ENCODE data around the gene KDM4B. TPM values are rescaled to one million over a fixed set of nuclear protein-coding genes. Genes with fewer than 3 reads are reported as not detected.

Gene KDM4B
- total RNA-seq, 2 donors from 2014 or later: 27.8 to 38.5 TPM

- Histone ChIP-seq H3K4me3 (ENCODE audit: low read length) (no peak overlapping the region), H3K9ac (ENCODE audit: extremely low read depth, low read length, poor library complexity, severe bottlenecking) (no peak overlapping the region), H3K4me1 (ENCODE audit: control insufficient read depth, insufficient read depth, low read length) (no peaks in the 10 kb centered on the region), H3K27ac (ENCODE audit: low read depth, low read length) (no peak overlapping the region), H3K27me3 (ENCODE audit: control insufficient read depth, insufficient read depth, low read length, poor library complexity, severe bottlenecking) (no peaks in the 10 kb centered on the region), H3K36me3 (ENCODE audit: control insufficient read depth, insufficient read depth, low read length) (peaks cover 23% of the 10 kb centered on the region), H3K9me3 (ENCODE audit: control insufficient read depth, low read length) (no peaks in the 10 kb centered on the region)
- no peaks in the 10 kb centered on the region for H3K27me3 Mint-ChIP-seq (ENCODE audit: insufficient read depth)
- 95 to 96% methylated on average over 14 to 20 of the region's 20 CpGs for WGBS, 2 experiments (ENCODE audit: insufficient coverage in 1 of 2, insufficient read length in 1 of 2)
- no peaks in the 10 kb centered on the region for H3K4me1 Mint-ChIP-seq
- H3K27ac Mint-ChIP-seq: no peak overlapping the region
- H3K4me3 Mint-ChIP-seq: no peak overlapping the region
- no peak for DNase-seq
- H3K9me3 Mint-ChIP-seq: no peaks in the 10 kb centered on the region
- TF ChIP-seq, protein P1, sequence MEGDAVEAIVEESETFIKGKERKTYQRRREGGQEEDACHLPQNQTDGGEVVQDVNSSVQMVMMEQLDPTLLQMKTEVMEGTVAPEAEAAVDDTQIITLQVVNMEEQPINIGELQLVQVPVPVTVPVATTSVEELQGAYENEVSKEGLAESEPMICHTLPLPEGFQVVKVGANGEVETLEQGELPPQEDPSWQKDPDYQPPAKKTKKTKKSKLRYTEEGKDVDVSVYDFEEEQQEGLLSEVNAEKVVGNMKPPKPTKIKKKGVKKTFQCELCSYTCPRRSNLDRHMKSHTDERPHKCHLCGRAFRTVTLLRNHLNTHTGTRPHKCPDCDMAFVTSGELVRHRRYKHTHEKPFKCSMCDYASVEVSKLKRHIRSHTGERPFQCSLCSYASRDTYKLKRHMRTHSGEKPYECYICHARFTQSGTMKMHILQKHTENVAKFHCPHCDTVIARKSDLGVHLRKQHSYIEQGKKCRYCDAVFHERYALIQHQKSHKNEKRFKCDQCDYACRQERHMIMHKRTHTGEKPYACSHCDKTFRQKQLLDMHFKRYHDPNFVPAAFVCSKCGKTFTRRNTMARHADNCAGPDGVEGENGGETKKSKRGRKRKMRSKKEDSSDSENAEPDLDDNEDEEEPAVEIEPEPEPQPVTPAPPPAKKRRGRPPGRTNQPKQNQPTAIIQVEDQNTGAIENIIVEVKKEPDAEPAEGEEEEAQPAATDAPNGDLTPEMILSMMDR (conservative IDR thresholded peaks at IDR 0.05): no peak
- H3K36me3 Mint-ChIP-seq (ENCODE audit: low read depth): peaks cover 26% of the 10 kb centered on the region
Observed at GRCh38 chr19:5085566-5085965, 116.7 kb downstream of the KDM4B start.

- Histone ChIP-seq H3K36me3 (ENCODE audit: control insufficient read depth, insufficient read depth, low read length) (peaks cover 18% of the 10 kb centered on the region), H3K9ac (ENCODE audit: extremely low read depth, low read length, poor library complexity, severe bottlenecking) (no peak overlapping the region), H3K27ac (ENCODE audit: low read depth, low read length) (peak overlapping the region; percentile 17), H3K27me3 (ENCODE audit: control insufficient read depth, insufficient read depth, low read length, poor library complexity, severe bottlenecking) (no peaks in the 10 kb centered on the region), H3K4me1 (ENCODE audit: control insufficient read depth, insufficient read depth, low read length) (peaks cover 4% of the 10 kb centered on the region), H3K4me3 (ENCODE audit: low read length) (no peak overlapping the region), H3K9me3 (ENCODE audit: control insufficient read depth, low read length) (no peaks in the 10 kb centered on the region)
- Mint-ChIP-seq H3K27ac (no peak overlapping the region), H3K27me3 (ENCODE audit: insufficient read depth) (no peaks in the 10 kb centered on the region), H3K9me3 (no peaks in the 10 kb centered on the region), H3K4me3 (no peak overlapping the region), H3K36me3 (ENCODE audit: low read depth) (peaks cover 20% of the 10 kb centered on the region), H3K4me1 (peaks cover 6% of the 10 kb centered on the region)
- TF ChIP-seq, protein P1 (conservative IDR thresholded peaks at IDR 0.05): no peak
- WGBS, 2 experiments (ENCODE audit: insufficient coverage in 1 of 2, insufficient read length in 1 of 2): 95 to 97% methylated on average over 6 to 19 of the region's 19 CpGs
- DNase-seq: no peak
Observed at GRCh38 chr19:5086230-5086629, 117.3 kb downstream of the KDM4B start.

DNA sequence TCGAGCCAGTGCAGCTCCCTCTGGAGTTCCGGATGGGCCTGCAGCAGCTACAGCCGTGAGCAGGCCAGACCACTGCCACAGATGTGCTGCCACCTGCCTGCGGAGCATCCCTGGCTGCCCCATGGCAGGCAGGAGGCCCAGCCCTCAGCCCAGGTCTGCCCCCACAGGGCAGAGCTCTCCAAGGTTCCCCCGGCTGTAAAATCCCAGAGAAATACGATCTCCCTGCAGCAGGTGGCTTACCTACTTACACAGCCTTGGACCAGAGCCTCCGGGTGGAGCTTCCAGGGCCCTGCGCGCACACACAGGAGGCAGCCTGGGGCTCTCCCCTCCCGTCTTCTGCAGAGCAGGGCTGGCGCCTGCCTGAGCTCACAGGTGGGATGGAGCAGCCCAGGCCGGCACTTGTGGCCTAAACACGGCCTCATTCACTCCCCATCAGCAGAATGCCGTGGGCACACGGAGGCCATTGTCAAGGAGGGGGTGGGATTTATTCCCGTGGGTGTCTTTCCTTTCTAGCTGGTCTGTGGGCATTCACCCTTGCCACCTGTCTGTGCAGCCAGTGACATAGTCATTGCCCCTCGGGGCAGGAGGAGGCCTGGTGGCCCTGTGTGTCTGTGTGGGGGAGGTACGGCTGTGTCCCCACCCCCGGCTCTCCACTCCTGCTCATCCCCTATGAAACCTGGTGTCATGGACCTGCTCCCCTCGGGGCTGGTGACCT, 118.0 kb downstream of the KDM4B start:
- H3K4me3 Mint-ChIP-seq: no peak overlapping the region
- no peaks in the 10 kb centered on the region for H3K27me3 ChIP-seq (ENCODE audit: control insufficient read depth, insufficient read depth, low read length, poor library complexity, severe bottlenecking)
- peaks cover 12% of the 10 kb centered on the region for H3K4me1 Mint-ChIP-seq
- H3K27ac Mint-ChIP-seq: no peak overlapping the region
- no peaks in the 10 kb centered on the region for H3K27me3 Mint-ChIP-seq (ENCODE audit: insufficient read depth)
- H3K4me3 ChIP-seq (ENCODE audit: low read length): no peak overlapping the region
- no peaks in the 10 kb centered on the region for H3K9me3 Mint-ChIP-seq
- whole genome bisulfite sequencing, 2 experiments (ENCODE audit: insufficient coverage in 1 of 2, insufficient read length in 1 of 2): 85 to 92% methylated on average over 14 to 20 of the region's 20 CpGs
- TF ChIP-seq, protein P1 (conservative IDR thresholded peaks at IDR 0.05): peak; percentile 64
- H3K9ac ChIP-seq (ENCODE audit: extremely low read depth, low read length, poor library complexity, severe bottlenecking): no peak overlapping the region
- H3K36me3 Mint-ChIP-seq (ENCODE audit: low read depth): peaks cover 16% of the 10 kb centered on the region
- DNase-seq: peak; percentile 88
- no peaks in the 10 kb centered on the region for H3K9me3 ChIP-seq (ENCODE audit: control insufficient read depth, low read length)
- peaks cover 18% of the 10 kb centered on the region for H3K36me3 ChIP-seq (ENCODE audit: control insufficient read depth, insufficient read depth, low read length)
- H3K4me1 ChIP-seq (ENCODE audit: control insufficient read depth, insufficient read depth, low read length): peaks cover 7% of the 10 kb centered on the region
- no peak overlapping the region for H3K27ac ChIP-seq (ENCODE audit: low read depth, low read length)
